ENCODE results near the gene CACNG1.

DNA sequence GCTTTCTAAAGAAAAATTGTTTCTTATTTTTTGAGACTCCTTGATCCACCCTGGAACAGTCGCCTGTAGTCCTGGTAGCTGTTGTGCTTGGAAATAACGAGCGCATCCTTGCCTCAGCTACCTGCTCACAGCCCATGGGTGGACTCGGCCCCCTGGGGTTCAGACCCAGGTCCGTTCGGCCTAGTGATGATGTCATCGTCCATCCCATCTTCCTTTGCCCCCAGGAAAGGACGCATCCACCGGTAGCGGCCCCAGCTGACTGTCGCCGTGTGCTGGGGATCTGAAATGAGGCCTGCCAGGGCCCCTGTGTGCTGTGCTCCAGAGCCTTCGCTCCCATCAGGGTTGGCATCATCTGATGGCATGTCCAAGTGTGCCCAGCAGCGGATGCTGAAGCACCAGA lies 12.0 kb upstream of the CACNG1 start:
- TF ChIP-seq, protein P1, sequence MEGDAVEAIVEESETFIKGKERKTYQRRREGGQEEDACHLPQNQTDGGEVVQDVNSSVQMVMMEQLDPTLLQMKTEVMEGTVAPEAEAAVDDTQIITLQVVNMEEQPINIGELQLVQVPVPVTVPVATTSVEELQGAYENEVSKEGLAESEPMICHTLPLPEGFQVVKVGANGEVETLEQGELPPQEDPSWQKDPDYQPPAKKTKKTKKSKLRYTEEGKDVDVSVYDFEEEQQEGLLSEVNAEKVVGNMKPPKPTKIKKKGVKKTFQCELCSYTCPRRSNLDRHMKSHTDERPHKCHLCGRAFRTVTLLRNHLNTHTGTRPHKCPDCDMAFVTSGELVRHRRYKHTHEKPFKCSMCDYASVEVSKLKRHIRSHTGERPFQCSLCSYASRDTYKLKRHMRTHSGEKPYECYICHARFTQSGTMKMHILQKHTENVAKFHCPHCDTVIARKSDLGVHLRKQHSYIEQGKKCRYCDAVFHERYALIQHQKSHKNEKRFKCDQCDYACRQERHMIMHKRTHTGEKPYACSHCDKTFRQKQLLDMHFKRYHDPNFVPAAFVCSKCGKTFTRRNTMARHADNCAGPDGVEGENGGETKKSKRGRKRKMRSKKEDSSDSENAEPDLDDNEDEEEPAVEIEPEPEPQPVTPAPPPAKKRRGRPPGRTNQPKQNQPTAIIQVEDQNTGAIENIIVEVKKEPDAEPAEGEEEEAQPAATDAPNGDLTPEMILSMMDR (IDR thresholded peaks at IDR 0.05; ENCODE audit: extremely low read depth in 1 of 2, insufficient read depth in 1 of 2, low read depth in 1 of 2, low read length in 2 of 2), result no peak
- TF ChIP-seq POLR2A (IDR thresholded peaks at IDR 0.05; ENCODE audit: low read depth, low read length) (no peak), POLR2AphosphoS5 (IDR thresholded peaks at IDR 0.05; ENCODE audit: insufficient read depth, low read depth, low read length) (no peak), EZH2 (IDR thresholded peaks at IDR 0.05; ENCODE audit: borderline replicate concordance, low read depth, low read length, severe bottlenecking) (no peak)

Measured in endothelial cell of umbilical vein (primary cell).